Measurements from ENCODE around the gene SAC3D1. TPM values are rescaled to one million over a fixed set of nuclear protein-coding genes. Genes with fewer than 3 reads are reported as not detected.

Gene SAC3D1
- polyA plus RNA-seq, 3 donors, result 4.4 to 14.1 (median 6.7) TPM

DNA sequence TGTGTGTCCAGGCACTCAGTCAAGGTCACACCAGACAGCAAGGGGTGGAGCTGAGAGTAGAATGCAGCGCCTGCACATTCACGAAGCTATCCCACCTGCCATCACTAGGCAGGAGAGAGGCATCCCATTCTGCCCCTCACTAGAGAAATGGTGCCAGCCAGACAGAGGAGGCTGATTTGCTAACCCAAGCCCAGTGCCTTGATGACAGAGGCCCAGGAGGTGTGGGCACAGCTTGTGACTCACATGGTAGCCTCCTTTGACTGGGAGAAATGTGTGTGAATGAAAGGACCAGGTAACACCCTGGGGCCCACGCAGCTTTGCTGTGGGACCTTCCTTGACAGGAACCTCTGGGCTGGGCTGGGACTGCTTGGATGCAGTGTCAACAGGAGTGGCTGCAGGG lies 22.5 kb downstream of the SAC3D1 start:
- Histone ChIP-seq H3K9ac (ENCODE audit: insufficient read depth, low read length, poor library complexity, severe bottlenecking) (no peak overlapping the region), H3K36me3 (replicated peaks in 1 of 2; ENCODE audit: control insufficient read depth in 1 of 2, insufficient read depth in 2 of 2, low read length in 2 of 2) (no peaks in the 10 kb centered on the region), H3K79me2 (ENCODE audit: insufficient read depth, low read length) (no peaks in the 10 kb centered on the region), H3K4me3 (replicated peaks in 1 of 3; ENCODE audit: low read depth in 2 of 3, low read length in 3 of 3) (no peak overlapping the region), H3K4me2 (replicated peaks; ENCODE audit: extremely low read depth, low read length, poor library complexity, severe bottlenecking) (no peak overlapping the region), H3K27ac (ENCODE audit: low read depth in 1 of 2, low read length in 2 of 2) (no peak overlapping the region), H4K20me1 (ENCODE audit: insufficient read depth, low read length) (no peaks in the 10 kb centered on the region), H3K27me3 (ENCODE audit: control insufficient read depth in 2 of 2, insufficient read depth in 2 of 2, low read length in 2 of 2) (no peaks in the 10 kb centered on the region), H3K9me3 (replicated peaks in 1 of 2; ENCODE audit: control insufficient read depth in 1 of 2, insufficient read depth in 1 of 2, low read length in 2 of 2) (no peaks in the 10 kb centered on the region), H2AFZ (ENCODE audit: insufficient read depth, low read depth, low read length, poor library complexity, severe bottlenecking) (no peak overlapping the region), H3K4me1 (ENCODE audit: control insufficient read depth in 1 of 2, insufficient read depth in 2 of 2, low read length in 2 of 2) (peaks cover 5 to 8% of the 10 kb centered on the region in 2 donors)
- 93% methylated on average over 1 of the region's 3 CpGs for WGBS (ENCODE audit: insufficient coverage)
- H3K27ac Mint-ChIP-seq, result no peak overlapping the region
- H3K27me3 Mint-ChIP-seq (ENCODE audit: low read depth in 3 of 3), result peaks cover 7 to 16% (median 12%) of the 10 kb centered on the region in 3 donors
- H3K4me3 Mint-ChIP-seq, result no peak overlapping the region
- DNase-seq, result no peak
- H3K9me3 Mint-ChIP-seq, result peaks cover 0 to 4% (median 0%) of the 10 kb centered on the region in 7 donors
- TF ChIP-seq, protein P1, sequence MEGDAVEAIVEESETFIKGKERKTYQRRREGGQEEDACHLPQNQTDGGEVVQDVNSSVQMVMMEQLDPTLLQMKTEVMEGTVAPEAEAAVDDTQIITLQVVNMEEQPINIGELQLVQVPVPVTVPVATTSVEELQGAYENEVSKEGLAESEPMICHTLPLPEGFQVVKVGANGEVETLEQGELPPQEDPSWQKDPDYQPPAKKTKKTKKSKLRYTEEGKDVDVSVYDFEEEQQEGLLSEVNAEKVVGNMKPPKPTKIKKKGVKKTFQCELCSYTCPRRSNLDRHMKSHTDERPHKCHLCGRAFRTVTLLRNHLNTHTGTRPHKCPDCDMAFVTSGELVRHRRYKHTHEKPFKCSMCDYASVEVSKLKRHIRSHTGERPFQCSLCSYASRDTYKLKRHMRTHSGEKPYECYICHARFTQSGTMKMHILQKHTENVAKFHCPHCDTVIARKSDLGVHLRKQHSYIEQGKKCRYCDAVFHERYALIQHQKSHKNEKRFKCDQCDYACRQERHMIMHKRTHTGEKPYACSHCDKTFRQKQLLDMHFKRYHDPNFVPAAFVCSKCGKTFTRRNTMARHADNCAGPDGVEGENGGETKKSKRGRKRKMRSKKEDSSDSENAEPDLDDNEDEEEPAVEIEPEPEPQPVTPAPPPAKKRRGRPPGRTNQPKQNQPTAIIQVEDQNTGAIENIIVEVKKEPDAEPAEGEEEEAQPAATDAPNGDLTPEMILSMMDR (IDR thresholded peaks at IDR 0.05), result no peak
- no peaks in the 10 kb centered on the region for H3K36me3 Mint-ChIP-seq
- intact Hi-C loops (cut with micrococcal nuclease), result no loop called here
- H3K4me1 Mint-ChIP-seq, result peaks cover 31% of the 10 kb centered on the region

DNA sequence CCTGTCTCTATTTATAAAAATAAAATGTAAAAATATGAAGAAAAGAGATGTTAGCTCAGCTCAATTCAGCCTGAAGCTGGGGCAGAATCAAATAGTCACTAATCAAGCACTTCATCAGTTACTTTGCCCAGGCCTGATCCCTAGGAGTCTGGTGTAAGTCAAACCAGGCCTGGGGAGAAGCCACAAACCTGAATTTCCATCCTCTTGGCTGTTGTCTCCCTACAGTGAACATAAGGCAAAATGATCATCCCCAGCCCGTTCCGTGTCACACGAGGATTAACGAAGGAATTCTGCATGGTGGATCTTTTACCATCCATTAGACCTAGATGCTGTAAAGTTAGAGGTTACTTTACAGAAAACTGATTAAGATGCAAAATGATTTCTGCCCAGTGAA lies 23.8 kb downstream of the SAC3D1 start:
- intact Hi-C loops (cut with micrococcal nuclease), result no loop called here
- no CpG with 5 or more reads among the region's 4 CpGs for WGBS (ENCODE audit: insufficient coverage)
- Mint-ChIP-seq H3K36me3 (no peaks in the 10 kb centered on the region), H3K4me3 (no peak overlapping the region), H3K4me1 (peaks cover 31% of the 10 kb centered on the region), H3K27ac (no peak overlapping the region), H3K9me3 (peaks cover 0 to 4% (median 0%) of the 10 kb centered on the region in 7 donors), H3K27me3 (ENCODE audit: low read depth in 3 of 3) (peaks cover 7 to 13% (median 11%) of the 10 kb centered on the region in 3 donors)
- no peak overlapping the region for H3K4me2 ChIP-seq (replicated peaks; ENCODE audit: extremely low read depth, low read length, poor library complexity, severe bottlenecking)
- H3K9ac ChIP-seq (ENCODE audit: insufficient read depth, low read length, poor library complexity, severe bottlenecking), result no peak overlapping the region
- TF ChIP-seq, protein P1 (IDR thresholded peaks at IDR 0.05), result no peak
- H3K27me3 ChIP-seq (ENCODE audit: control insufficient read depth in 2 of 2, insufficient read depth in 2 of 2, low read length in 2 of 2), result no peaks in the 10 kb centered on the region
- no peaks in the 10 kb centered on the region for H4K20me1 ChIP-seq (ENCODE audit: insufficient read depth, low read length)
- no peak for DNase-seq
- no peaks in the 10 kb centered on the region for H3K36me3 ChIP-seq (replicated peaks in 1 of 2; ENCODE audit: control insufficient read depth in 1 of 2, insufficient read depth in 2 of 2, low read length in 2 of 2)
- no peak overlapping the region for H3K4me3 ChIP-seq (replicated peaks in 1 of 3; ENCODE audit: low read depth in 2 of 3, low read length in 3 of 3)
- peaks cover 5 to 8% of the 10 kb centered on the region in 2 donors for H3K4me1 ChIP-seq (ENCODE audit: control insufficient read depth in 1 of 2, insufficient read depth in 2 of 2, low read length in 2 of 2)
- no peak overlapping the region for H3K27ac ChIP-seq (ENCODE audit: low read depth in 1 of 2, low read length in 2 of 2)
- H2AFZ ChIP-seq (ENCODE audit: insufficient read depth, low read depth, low read length, poor library complexity, severe bottlenecking), result no peak overlapping the region
- no peaks in the 10 kb centered on the region for H3K79me2 ChIP-seq (ENCODE audit: insufficient read depth, low read length)
- no peaks in the 10 kb centered on the region for H3K9me3 ChIP-seq (replicated peaks in 1 of 2; ENCODE audit: control insufficient read depth in 1 of 2, insufficient read depth in 1 of 2, low read length in 2 of 2)
